Tibial nerve (tissue), 3 donors: Measurements from ENCODE around the gene CRABP2.

Experiments
- CTCF ChIP-seq, 5 experiments: fragments of 200-600 bp in 3 of 5; fragments of 450-650 bp in 2 of 5; sonication (generic) in 3 of 5; IDR thresholded peaks; one replicate each; pipeline ENCODE4 v1.5.1; 2016 to 2019; ENCODE audit warnings: antibody characterized with exemption in 5 of 5, mild to moderate bottlenecking in 3 of 5, moderate library complexity in 2 of 5
- POLR2A ChIP-seq, 2 donors: fragments of 450-650 bp; IDR thresholded peaks; one replicate each; pipeline ENCODE4 v1.6.1; 2017; ENCODE audit warnings: antibody characterized with exemption in 2 of 2, mild to moderate bottlenecking in 2 of 2, moderate library complexity in 2 of 2

- TF ChIP-seq POLR2A (IDR thresholded peaks at IDR 0.05), result no peak
- TF ChIP-seq CTCF (IDR thresholded peaks at IDR 0.05), result no peak
These were observed 34.9 kb upstream of the CRABP2 start for GRCh38 chr1:156740237-156740740.
